Mucosa of rectum (tissue), 2 donors: ENCODE data around the gene KCNA1.

Source experiments
- H3K27ac ChIP-seq, 2 donors: one replicate each; pipeline ENCODE4 v1.7.0; 2013; ENCODE audit warnings: inconsistent platforms in 2 of 2, low read depth in 2 of 2, low read length in 2 of 2
- H3K27me3 ChIP-seq, 2 donors: one replicate each; pipeline ENCODE4 v1.7.0; 2013; ENCODE audit warnings: low read length in 2 of 2; ENCODE audit not compliant: control insufficient read depth in 2 of 2, insufficient read depth in 2 of 2
- H3K36me3 ChIP-seq, 2 donors: one replicate each; pipeline ENCODE4 v1.7.0; 2013; ENCODE audit warnings: low read length in 2 of 2; ENCODE audit not compliant: control insufficient read depth in 2 of 2, insufficient read depth in 2 of 2
- H3K4me1 ChIP-seq, 2 donors: one replicate each; pipeline ENCODE4 v1.7.0; 2013; ENCODE audit warnings: low read length in 2 of 2, mild to moderate bottlenecking in 1 of 2; ENCODE audit not compliant: control insufficient read depth in 2 of 2, insufficient read depth in 2 of 2
- H3K4me3 ChIP-seq, 2 donors: one replicate each; pipeline ENCODE4 v1.7.0; 2013; ENCODE audit warnings: low read length in 2 of 2
- H3K9ac ChIP-seq, 2 donors: one replicate each; pipeline ENCODE4 v1.7.0; 2013; ENCODE audit warnings: low read length in 2 of 2, low read depth in 1 of 2, mild to moderate bottlenecking in 1 of 2
- H3K9me3 ChIP-seq, 2 donors: one replicate each; pipeline ENCODE4 v1.7.0; 2013; ENCODE audit warnings: low read length in 2 of 2; ENCODE audit not compliant: control insufficient read depth in 2 of 2
- donor health status: healthy.
- donor health status: Normal muscosa, but diverticular disease.

Gene KCNA1

GRCh38 chr12:4958697-4959375 lies 49.1 kb downstream of the KCNA1 start:
- Histone ChIP-seq H3K4me3 (no peak overlapping the region), H3K4me1 (no peaks in the 10 kb centered on the region), H3K9me3 (no peaks in the 10 kb centered on the region), H3K9ac (no peak overlapping the region), H3K27ac (no peak overlapping the region), H3K36me3 (no peaks in the 10 kb centered on the region), H3K27me3 (peaks cover 9 to 26% of the 10 kb centered on the region in 2 donors)

GRCh38 chr12:4959381-4959780 lies 49.7 kb downstream of the KCNA1 start:
- Histone ChIP-seq H3K4me1 (no peaks in the 10 kb centered on the region), H3K36me3 (no peaks in the 10 kb centered on the region), H3K9ac (no peak overlapping the region), H3K27ac (no peak overlapping the region), H3K4me3 (no peak overlapping the region), H3K9me3 (no peaks in the 10 kb centered on the region), H3K27me3 (peaks cover 7 to 22% of the 10 kb centered on the region in 2 donors)

- Histone ChIP-seq H3K4me3 (no peak overlapping the region), H3K27ac (no peak overlapping the region), H3K36me3 (no peaks in the 10 kb centered on the region), H3K4me1 (no peaks in the 10 kb centered on the region), H3K27me3 (peaks cover 7 to 20% of the 10 kb centered on the region in 2 donors), H3K9me3 (no peaks in the 10 kb centered on the region), H3K9ac (no peak overlapping the region)
These were observed 50.3 kb downstream of the KCNA1 start for GRCh38 chr12:4960030-4960429.

- Histone ChIP-seq H3K27me3 (peaks cover 7 to 22% of the 10 kb centered on the region in 2 donors), H3K9me3 (no peaks in the 10 kb centered on the region), H3K9ac (no peak overlapping the region), H3K4me1 (no peaks in the 10 kb centered on the region), H3K36me3 (no peaks in the 10 kb centered on the region), H3K4me3 (no peak overlapping the region), H3K27ac (no peak overlapping the region)
These were observed 50.8 kb downstream of the KCNA1 start for GRCh38 chr12:4960547-4960946.

GRCh38 chr12:4961311-4961710 lies 51.6 kb downstream of the KCNA1 start:
- H3K27ac ChIP-seq = no peak overlapping the region
- no peaks in the 10 kb centered on the region for H3K4me1 ChIP-seq
- no peak overlapping the region for H3K4me3 ChIP-seq
- no peaks in the 10 kb centered on the region for H3K36me3 ChIP-seq
- no peak overlapping the region for H3K9ac ChIP-seq
- H3K9me3 ChIP-seq = no peaks in the 10 kb centered on the region
- H3K27me3 ChIP-seq = peaks cover 7 to 21% of the 10 kb centered on the region in 2 donors

- H3K27ac ChIP-seq = no peak overlapping the region
- H3K4me1 ChIP-seq = no peaks in the 10 kb centered on the region
- no peak overlapping the region for H3K4me3 ChIP-seq
- no peak overlapping the region for H3K9ac ChIP-seq
- H3K27me3 ChIP-seq = peaks cover 16 to 18% of the 10 kb centered on the region in 2 donors
- H3K36me3 ChIP-seq = no peaks in the 10 kb centered on the region
- no peaks in the 10 kb centered on the region for H3K9me3 ChIP-seq
These were observed 53.1 kb downstream of the KCNA1 start for GRCh38 chr12:4962539-4963486.
